GM10266 (cell line): ENCODE data around the gene GALNT15.

Experiments
- DNase-seq: peaks from one replicate; pipeline ENCODE4 v3.0.0; 2012; ENCODE audit errors: extremely low spot score
- TF ChIP-seq, protein P1 (sequence below): IDR thresholded peaks from 2 replicates; pipeline ENCODE4 v1.5.1; 2012; ENCODE audit warnings: mild to moderate bottlenecking, low read depth; ENCODE audit not compliant: control insufficient read depth, insufficient read depth; ENCODE audit errors: missing control alignments

GALNT15 gene

DNA sequence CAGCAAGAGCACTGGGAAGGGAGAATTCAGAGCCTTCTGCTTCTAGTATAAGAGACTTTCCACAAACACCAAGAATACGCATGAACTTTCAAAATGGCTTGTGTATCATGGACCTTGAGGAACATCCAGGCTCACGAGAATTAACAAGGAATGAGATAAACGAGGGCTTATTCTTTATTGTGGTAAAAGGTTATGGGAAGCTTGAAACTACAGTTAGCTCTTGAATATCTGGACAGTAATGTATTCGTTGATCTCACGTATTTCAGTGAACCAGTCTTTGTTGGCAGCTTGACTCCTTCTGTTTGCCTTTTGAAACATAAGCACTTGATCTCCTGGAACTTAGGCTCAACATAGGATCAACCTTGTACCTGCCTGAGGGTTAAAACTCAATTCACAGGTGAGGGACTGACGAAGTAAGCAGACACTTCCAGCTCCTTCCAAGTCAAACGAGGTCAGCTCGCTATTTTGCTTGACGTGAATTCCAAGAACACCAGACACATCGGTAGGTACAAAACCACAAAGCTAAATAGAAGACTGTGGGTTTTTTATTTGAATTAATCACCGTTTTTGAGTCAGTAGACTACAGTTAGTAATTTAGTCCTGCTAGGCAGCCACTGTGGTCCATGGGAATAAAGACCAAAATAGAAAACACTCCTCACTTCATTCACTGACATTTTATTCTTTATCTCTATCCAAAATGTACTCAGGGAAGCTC is 30.8 kb downstream of the GALNT15 start:
- DNase-seq: no peak
- TF ChIP-seq, protein P1, sequence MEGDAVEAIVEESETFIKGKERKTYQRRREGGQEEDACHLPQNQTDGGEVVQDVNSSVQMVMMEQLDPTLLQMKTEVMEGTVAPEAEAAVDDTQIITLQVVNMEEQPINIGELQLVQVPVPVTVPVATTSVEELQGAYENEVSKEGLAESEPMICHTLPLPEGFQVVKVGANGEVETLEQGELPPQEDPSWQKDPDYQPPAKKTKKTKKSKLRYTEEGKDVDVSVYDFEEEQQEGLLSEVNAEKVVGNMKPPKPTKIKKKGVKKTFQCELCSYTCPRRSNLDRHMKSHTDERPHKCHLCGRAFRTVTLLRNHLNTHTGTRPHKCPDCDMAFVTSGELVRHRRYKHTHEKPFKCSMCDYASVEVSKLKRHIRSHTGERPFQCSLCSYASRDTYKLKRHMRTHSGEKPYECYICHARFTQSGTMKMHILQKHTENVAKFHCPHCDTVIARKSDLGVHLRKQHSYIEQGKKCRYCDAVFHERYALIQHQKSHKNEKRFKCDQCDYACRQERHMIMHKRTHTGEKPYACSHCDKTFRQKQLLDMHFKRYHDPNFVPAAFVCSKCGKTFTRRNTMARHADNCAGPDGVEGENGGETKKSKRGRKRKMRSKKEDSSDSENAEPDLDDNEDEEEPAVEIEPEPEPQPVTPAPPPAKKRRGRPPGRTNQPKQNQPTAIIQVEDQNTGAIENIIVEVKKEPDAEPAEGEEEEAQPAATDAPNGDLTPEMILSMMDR: no peak

DNA sequence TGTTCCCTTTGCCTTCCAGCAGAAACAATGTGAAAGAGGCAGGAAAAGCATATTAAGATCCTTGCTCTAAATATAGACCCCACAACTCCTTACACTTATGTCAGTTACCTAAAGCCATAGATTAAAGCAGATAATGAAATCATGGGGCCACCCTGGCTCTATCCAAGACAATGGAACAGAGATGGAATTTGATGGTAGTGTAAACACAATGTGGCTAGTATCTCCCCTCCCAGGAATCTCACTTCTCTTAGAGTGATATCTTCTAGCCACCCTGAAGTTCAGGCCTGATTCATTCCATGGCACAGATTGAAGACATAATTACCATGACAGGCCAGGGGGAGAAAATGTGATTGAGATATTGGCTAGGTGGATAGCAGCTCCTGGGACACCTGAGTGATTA is 32.6 kb downstream of the GALNT15 start:
- TF ChIP-seq, protein P1: no peak
- DNase-seq: no peak

DNA sequence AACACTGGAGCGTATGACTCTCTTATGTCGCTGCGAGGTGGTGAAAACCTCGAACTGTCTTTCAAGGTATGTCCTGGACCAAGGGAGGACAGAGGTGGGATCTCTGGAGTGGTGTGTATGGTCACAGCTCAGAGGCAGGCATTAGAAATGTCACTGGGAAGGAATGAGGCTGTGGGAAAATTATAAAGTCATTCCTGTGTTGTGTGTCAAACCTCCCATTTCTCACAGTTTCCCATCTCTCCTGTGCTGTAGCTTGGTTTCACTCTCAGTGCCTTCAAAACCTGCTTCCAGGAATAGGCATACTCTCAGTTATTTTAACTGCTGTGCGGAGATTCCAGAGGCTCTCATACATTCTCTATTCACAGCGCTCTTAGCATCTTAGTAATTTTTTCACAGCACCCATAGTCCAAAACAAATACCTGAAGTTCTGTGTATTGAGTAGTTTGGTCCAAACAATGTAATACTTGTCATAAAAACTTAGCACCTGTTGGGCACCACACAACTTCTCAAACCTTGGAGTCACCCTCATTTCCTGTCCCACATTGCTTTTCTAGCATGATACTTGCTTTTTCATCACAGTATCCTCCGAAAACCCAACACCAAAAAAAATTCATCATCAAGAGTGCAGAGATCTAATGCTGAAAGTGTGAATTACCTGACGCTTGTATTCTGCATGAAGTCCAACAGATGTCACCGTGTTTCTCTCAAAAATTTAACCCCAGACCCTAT is 36.9 kb downstream of the GALNT15 start:
- TF ChIP-seq, protein P1: no peak
- DNase-seq: no peak

DNA sequence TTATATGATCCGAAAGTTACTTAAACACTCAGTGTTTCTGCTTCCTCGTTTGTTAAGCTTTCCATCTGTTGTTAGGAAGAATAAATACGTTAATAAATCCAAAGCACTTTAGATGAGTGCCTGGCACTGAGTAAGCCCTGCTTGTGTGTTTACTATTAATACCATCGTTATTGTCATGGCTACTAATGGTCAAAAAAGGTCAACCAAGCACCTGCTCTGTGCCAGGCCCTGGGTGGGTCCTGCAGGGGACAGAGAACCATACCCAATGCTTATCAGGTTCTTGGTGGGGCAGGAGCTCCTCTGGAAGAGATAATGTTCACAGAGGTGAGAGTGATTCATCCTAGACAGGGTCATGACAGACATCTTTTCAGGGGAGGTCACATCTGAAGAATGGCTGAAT is 39.9 kb downstream of the GALNT15 start:
- no peak for DNase-seq
- TF ChIP-seq, protein P1: no peak

DNA sequence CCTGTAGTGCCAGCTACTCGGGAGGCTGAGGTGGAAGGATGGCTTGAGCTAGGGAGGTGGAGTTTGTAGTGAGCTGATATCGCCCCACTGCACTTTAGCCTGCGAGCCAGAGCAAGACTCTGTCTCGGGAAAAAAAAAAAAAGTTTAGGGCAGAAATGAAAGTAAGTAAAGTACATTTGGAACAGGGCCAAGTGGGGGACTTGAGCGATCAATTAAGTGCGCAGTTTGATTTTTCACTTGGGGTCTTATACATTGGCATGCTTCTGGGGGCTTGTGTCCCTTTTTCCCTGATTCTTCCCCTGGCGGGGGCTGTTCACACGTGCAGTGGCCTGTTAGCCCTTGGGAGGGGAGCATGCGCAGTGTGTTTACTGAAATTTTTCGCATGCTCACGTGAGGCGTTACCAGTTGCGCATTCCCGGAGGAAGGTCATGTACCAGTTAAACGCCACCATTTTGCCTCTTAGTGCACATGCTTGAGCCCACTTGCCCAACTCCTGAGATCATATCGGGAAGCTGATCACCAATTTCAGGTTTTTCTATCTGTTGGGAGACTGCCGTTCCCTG is 42.0 kb downstream of the GALNT15 start:
- TF ChIP-seq, protein P1: no peak
- DNase-seq: no peak

DNA sequence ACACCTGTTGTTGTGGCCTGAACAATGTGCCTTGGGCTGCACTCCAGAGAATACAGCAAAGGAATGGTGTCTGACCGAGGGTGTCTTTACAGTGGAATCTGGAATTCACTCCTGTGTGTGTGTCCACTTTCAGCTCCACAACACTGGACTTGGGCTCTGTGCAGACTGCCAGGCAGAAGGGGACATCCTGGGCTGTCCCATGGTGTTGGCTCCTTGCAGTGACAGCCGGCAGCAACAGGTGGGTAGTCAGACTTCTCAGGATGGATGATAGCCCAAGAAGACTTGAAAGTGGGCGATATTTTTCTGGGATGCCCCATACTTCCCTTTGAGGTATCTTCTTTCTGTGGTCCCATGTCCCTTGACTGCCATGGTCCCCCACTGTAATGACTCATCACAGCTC is 45.3 kb downstream of the GALNT15 start:
- TF ChIP-seq, protein P1: no peak
- no peak for DNase-seq

DNA sequence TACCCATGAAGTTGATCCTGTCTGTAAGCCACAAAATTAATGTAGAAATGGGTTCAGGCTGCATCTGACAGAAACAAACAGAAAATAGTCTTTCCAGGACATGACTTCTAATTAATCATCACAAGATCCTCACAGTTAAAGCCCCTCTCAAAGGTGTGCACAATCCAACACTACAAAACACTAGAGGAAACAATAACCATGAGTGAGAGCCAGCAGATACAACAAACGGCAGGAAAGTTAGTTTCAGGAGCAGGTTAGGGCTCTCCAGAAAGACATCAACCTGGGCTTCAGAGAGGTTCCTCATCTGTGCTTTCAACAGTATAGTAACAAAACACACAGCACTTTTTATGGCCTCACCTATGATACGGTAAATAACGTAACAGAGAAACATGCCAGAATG is 47.5 kb downstream of the GALNT15 start:
- TF ChIP-seq, protein P1: no peak
- DNase-seq: no peak
